ENCODE data around the gene UGT1A7.

Gene UGT1A7

GRCh38 chr2:233796254-233796653 lies 114.6 kb downstream of the UGT1A7 start:
- no peak overlapping the region for H3K27ac ChIP-seq (ENCODE audit: low read depth, low read length)
- no peaks in the 10 kb centered on the region for H3K36me3 ChIP-seq (ENCODE audit: insufficient read depth, low read length)
- H3K27me3 ChIP-seq (ENCODE audit: insufficient read depth, low read length) = peaks cover 16% of the 10 kb centered on the region; the same call in 1 of the 2 replicates
- no peak overlapping the region for H2AFZ ChIP-seq (ENCODE audit: low read length, unreplicated experiment)
- no peaks in the 10 kb centered on the region for H3K79me2 ChIP-seq (ENCODE audit: control insufficient read depth, insufficient read depth, low read length, unreplicated experiment)
- no peaks in the 10 kb centered on the region for H3K4me1 ChIP-seq (ENCODE audit: control insufficient read depth, insufficient read depth, low read length, unreplicated experiment)
- H3K4me3 ChIP-seq (ENCODE audit: low read depth, low read length) = no peak overlapping the region

GRCh38 chr2:233798335-233799086 lies 116.8 kb downstream of the UGT1A7 start:
- no peaks in the 10 kb centered on the region for H3K36me3 ChIP-seq (ENCODE audit: insufficient read depth, low read length)
- no peak overlapping the region for H3K4me3 ChIP-seq (ENCODE audit: low read depth, low read length)
- peaks cover 23% of the 10 kb centered on the region; the same call in 1 of the 2 replicates for H3K27me3 ChIP-seq (ENCODE audit: insufficient read depth, low read length)
- H2AFZ ChIP-seq (ENCODE audit: low read length, unreplicated experiment) = no peak overlapping the region
- no peaks in the 10 kb centered on the region for H3K79me2 ChIP-seq (ENCODE audit: control insufficient read depth, insufficient read depth, low read length, unreplicated experiment)
- no peak overlapping the region for H3K27ac ChIP-seq (ENCODE audit: low read depth, low read length)
- H3K4me1 ChIP-seq (ENCODE audit: control insufficient read depth, insufficient read depth, low read length, unreplicated experiment) = no peaks in the 10 kb centered on the region

DNA sequence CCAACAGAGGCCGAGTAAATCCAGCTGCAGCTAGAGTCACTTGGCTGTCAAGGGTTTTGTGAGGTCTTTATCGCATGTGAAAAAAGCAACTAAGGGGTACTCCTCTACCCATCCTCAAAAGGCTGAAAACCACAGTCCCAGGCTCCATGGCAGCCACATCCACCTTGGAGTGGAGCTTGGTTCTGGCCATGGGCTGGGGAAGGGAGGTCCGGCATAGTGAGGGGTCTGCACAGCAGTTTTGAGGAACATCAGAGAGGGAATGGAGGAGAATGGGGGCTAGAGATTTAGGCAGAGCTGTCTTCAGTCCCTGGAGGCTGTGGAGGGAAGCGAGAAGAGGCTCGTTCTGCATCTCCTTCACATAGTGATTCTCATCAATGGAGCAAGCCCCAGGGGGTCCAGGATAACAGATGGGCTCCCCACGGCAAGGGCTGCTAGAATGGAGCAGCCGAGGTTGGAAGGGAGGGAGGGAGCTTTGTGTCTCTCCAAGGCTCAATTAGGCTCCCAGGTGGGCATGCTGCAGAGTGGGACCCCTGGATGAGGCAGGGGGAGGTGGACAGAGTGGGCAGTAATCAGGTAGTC lies 117.5 kb downstream of the UGT1A7 start:
- Histone ChIP-seq H3K27me3 (ENCODE audit: insufficient read depth, low read length) (peaks cover 29% of the 10 kb centered on the region; the same call in 1 of the 2 replicates), H2AFZ (ENCODE audit: low read length, unreplicated experiment) (no peak overlapping the region), H3K4me3 (ENCODE audit: low read depth, low read length) (no peak overlapping the region), H3K4me1 (ENCODE audit: control insufficient read depth, insufficient read depth, low read length, unreplicated experiment) (no peaks in the 10 kb centered on the region), H3K36me3 (ENCODE audit: insufficient read depth, low read length) (no peaks in the 10 kb centered on the region), H3K27ac (ENCODE audit: low read depth, low read length) (no peak overlapping the region), H3K79me2 (ENCODE audit: control insufficient read depth, insufficient read depth, low read length, unreplicated experiment) (no peaks in the 10 kb centered on the region)

DNA sequence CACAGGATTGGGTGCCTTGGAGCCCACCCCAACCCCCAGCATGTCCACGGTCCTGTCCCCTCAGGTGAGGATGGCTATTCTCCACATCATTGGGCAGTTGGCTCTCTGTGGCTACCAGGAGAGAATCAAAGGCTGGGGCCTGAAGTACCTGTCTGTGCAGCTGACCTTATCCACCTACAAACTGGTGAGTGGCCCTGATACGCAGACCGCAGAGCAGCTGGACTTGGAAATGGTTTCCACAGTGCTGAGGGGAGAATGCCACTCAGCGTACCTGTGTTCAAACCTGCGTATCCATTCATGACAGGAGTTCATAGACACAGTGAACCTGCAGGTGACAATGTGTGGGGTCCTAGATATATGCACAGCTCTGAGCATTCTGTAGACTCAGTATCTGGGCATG lies 118.0 kb downstream of the UGT1A7 start:
- H3K4me1 ChIP-seq (ENCODE audit: control insufficient read depth, insufficient read depth, low read length, unreplicated experiment) = no peaks in the 10 kb centered on the region
- H3K79me2 ChIP-seq (ENCODE audit: control insufficient read depth, insufficient read depth, low read length, unreplicated experiment) = no peaks in the 10 kb centered on the region
- no peaks in the 10 kb centered on the region for H3K36me3 ChIP-seq (ENCODE audit: insufficient read depth, low read length)
- H3K27me3 ChIP-seq (ENCODE audit: insufficient read depth, low read length) = peaks cover 34% of the 10 kb centered on the region; the same call in 1 of the 2 replicates
- H3K27ac ChIP-seq (ENCODE audit: low read depth, low read length) = no peak overlapping the region
- no peak overlapping the region for H2AFZ ChIP-seq (ENCODE audit: low read length, unreplicated experiment)
- no peak overlapping the region for H3K4me3 ChIP-seq (ENCODE audit: low read depth, low read length)

GRCh38 chr2:233800208-233800607 lies 118.5 kb downstream of the UGT1A7 start:
- no peaks in the 10 kb centered on the region for H3K4me1 ChIP-seq (ENCODE audit: control insufficient read depth, insufficient read depth, low read length, unreplicated experiment)
- peaks cover 39% of the 10 kb centered on the region for H3K27me3 ChIP-seq (ENCODE audit: insufficient read depth, low read length)

GRCh38 chr2:233801357-233802131 lies 119.8 kb downstream of the UGT1A7 start:
- Histone ChIP-seq H2AFZ (ENCODE audit: low read length, unreplicated experiment) (no peak overlapping the region), H3K27me3 (ENCODE audit: insufficient read depth, low read length) (peaks cover 51% of the 10 kb centered on the region)

More at GRCh38 chr2:233800208-233800607, 118.5 kb downstream of the UGT1A7 start:
- no peaks in the 10 kb centered on the region for H3K36me3 ChIP-seq (ENCODE audit: insufficient read depth, low read length)
- H3K4me3 ChIP-seq (ENCODE audit: low read depth, low read length) = no peak overlapping the region
- H2AFZ ChIP-seq (ENCODE audit: low read length, unreplicated experiment) = no peak overlapping the region
- no peak overlapping the region for H3K27ac ChIP-seq (ENCODE audit: low read depth, low read length)
- no peaks in the 10 kb centered on the region for H3K79me2 ChIP-seq (ENCODE audit: control insufficient read depth, insufficient read depth, low read length, unreplicated experiment)

GRCh38 chr2:233802132-233802815 lies 120.6 kb downstream of the UGT1A7 start:
- H3K27me3 ChIP-seq (ENCODE audit: insufficient read depth, low read length) = peaks cover 44% of the 10 kb centered on the region
- no peak overlapping the region for H3K4me3 ChIP-seq (ENCODE audit: low read depth, low read length)
- no peaks in the 10 kb centered on the region for H3K36me3 ChIP-seq (ENCODE audit: insufficient read depth, low read length)
- no peaks in the 10 kb centered on the region for H3K79me2 ChIP-seq (ENCODE audit: control insufficient read depth, insufficient read depth, low read length, unreplicated experiment)
- no peaks in the 10 kb centered on the region for H3K4me1 ChIP-seq (ENCODE audit: control insufficient read depth, insufficient read depth, low read length, unreplicated experiment)
- no peak overlapping the region for H2AFZ ChIP-seq (ENCODE audit: low read length, unreplicated experiment)
- H3K27ac ChIP-seq (ENCODE audit: low read depth, low read length) = no peak overlapping the region

More at GRCh38 chr2:233801357-233802131, 119.8 kb downstream of the UGT1A7 start:
- no peaks in the 10 kb centered on the region for H3K79me2 ChIP-seq (ENCODE audit: control insufficient read depth, insufficient read depth, low read length, unreplicated experiment)
- H3K4me3 ChIP-seq (ENCODE audit: low read depth, low read length) = no peak overlapping the region
- H3K36me3 ChIP-seq (ENCODE audit: insufficient read depth, low read length) = no peaks in the 10 kb centered on the region
- no peak overlapping the region for H3K27ac ChIP-seq (ENCODE audit: low read depth, low read length)
- no peaks in the 10 kb centered on the region for H3K4me1 ChIP-seq (ENCODE audit: control insufficient read depth, insufficient read depth, low read length, unreplicated experiment)

- Histone ChIP-seq H3K27ac (ENCODE audit: low read depth, low read length) (no peak overlapping the region), H3K27me3 (ENCODE audit: insufficient read depth, low read length) (peaks cover 53% of the 10 kb centered on the region), H3K36me3 (ENCODE audit: insufficient read depth, low read length) (no peaks in the 10 kb centered on the region)
Observed at GRCh38 chr2:233803292-233803911, 121.7 kb downstream of the UGT1A7 start.

GRCh38 chr2:233803994-233804393 lies 122.3 kb downstream of the UGT1A7 start:
- no peak overlapping the region for H3K4me3 ChIP-seq (ENCODE audit: low read depth, low read length)
- H3K27ac ChIP-seq (ENCODE audit: low read depth, low read length) = no peak overlapping the region
- no peaks in the 10 kb centered on the region for H3K79me2 ChIP-seq (ENCODE audit: control insufficient read depth, insufficient read depth, low read length, unreplicated experiment)
- H2AFZ ChIP-seq (ENCODE audit: low read length, unreplicated experiment) = no peak overlapping the region
- H3K4me1 ChIP-seq (ENCODE audit: control insufficient read depth, insufficient read depth, low read length, unreplicated experiment) = no peaks in the 10 kb centered on the region
- H3K36me3 ChIP-seq (ENCODE audit: insufficient read depth, low read length) = no peaks in the 10 kb centered on the region
- H3K27me3 ChIP-seq (ENCODE audit: insufficient read depth, low read length) = peaks cover 59% of the 10 kb centered on the region

More at GRCh38 chr2:233803292-233803911, 121.7 kb downstream of the UGT1A7 start:
- no peaks in the 10 kb centered on the region for H3K4me1 ChIP-seq (ENCODE audit: control insufficient read depth, insufficient read depth, low read length, unreplicated experiment)
- no peak overlapping the region for H3K4me3 ChIP-seq (ENCODE audit: low read depth, low read length)
- H3K79me2 ChIP-seq (ENCODE audit: control insufficient read depth, insufficient read depth, low read length, unreplicated experiment) = no peaks in the 10 kb centered on the region
- no peak overlapping the region for H2AFZ ChIP-seq (ENCODE audit: low read length, unreplicated experiment)

Data from ACC112 (cell line).